Astrocyte (in vitro differentiated cells and primary cell): ENCODE results near the gene AIFM2.

ENCODE experiments used
- EZH2 ChIP-seq: IDR thresholded peaks from 2 replicates; pipeline ENCODE4 v1.6.1; 2012; ENCODE audit warnings: mild to moderate bottlenecking, low read length, inconsistent platforms; ENCODE audit not compliant: insufficient read depth
- TF ChIP-seq, protein P1 (sequence below): IDR thresholded peaks from 2 replicates; pipeline ENCODE4 v1.5.1; 2011; ENCODE audit warnings: low read depth, mild to moderate bottlenecking, inconsistent platforms, low read length, moderate library complexity; ENCODE audit not compliant: insufficient read depth

DNA sequence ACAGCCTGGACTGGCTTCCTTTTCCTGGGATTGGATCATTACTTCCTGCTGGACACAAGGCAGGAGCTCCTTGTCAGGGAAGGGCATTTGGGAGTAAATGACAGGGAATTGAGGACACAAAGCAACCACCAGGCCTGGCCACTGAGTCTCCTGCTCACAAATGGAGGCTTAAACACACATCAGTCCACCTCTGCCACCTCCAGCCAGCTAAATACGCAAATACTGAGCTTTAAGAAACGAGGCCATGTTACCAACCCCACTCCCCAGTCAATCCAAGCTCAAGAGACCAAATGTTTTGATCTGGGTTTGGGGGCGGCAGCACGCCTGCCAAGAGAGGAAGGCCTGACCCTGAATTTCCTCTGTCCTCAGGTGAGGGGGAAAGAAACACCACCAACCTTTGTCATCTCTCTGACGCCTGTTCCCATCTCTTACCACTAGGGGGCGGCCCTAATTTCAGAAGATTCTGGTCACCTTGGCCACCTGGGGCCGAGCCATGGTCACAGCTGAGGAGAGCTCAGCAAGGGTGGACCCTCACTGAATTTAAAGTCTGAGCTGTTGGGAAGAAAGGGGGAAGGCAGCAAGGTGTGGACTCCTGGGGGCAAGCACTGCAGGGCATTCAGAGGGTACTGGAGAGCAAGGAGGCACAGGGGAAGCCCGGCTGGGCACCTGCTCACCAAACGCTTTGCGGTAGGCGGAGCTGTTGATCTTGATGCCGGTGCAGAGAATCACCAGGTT is 16.5 kb downstream of the AIFM2 start:
- TF ChIP-seq, protein P1, sequence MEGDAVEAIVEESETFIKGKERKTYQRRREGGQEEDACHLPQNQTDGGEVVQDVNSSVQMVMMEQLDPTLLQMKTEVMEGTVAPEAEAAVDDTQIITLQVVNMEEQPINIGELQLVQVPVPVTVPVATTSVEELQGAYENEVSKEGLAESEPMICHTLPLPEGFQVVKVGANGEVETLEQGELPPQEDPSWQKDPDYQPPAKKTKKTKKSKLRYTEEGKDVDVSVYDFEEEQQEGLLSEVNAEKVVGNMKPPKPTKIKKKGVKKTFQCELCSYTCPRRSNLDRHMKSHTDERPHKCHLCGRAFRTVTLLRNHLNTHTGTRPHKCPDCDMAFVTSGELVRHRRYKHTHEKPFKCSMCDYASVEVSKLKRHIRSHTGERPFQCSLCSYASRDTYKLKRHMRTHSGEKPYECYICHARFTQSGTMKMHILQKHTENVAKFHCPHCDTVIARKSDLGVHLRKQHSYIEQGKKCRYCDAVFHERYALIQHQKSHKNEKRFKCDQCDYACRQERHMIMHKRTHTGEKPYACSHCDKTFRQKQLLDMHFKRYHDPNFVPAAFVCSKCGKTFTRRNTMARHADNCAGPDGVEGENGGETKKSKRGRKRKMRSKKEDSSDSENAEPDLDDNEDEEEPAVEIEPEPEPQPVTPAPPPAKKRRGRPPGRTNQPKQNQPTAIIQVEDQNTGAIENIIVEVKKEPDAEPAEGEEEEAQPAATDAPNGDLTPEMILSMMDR = peak; percentile 80
- no peak for TF ChIP-seq EZH2
